H1 (cell line): ENCODE measurements around the gene TUBA3C. TPM values are rescaled to one million over a fixed set of nuclear protein-coding genes. Genes with fewer than 3 reads are reported as not detected.

Experiments used
- CHD7 ChIP-seq: fragments of 300-600 bp; sonication (generic); IDR thresholded peaks from 2 replicates; pipeline ENCODE4 v1.7.1; 2012; ENCODE audit warnings: low read length, moderate library complexity, mild to moderate bottlenecking, inconsistent platforms; ENCODE audit not compliant: insufficient replicate concordance
- RNF2 ChIP-seq: fragments of 200-900, 300-1000 bp; sonication (generic); IDR thresholded peaks from 2 replicates; pipeline ENCODE4 v1.7.1; 2016; ENCODE audit warnings: borderline replicate concordance, low read depth, mild to moderate bottlenecking, antibody characterized with exemption, low read length; ENCODE audit not compliant: poor library complexity, severe bottlenecking; ENCODE audit errors: missing control alignments
- polyA plus RNA-seq, 7 experiments: library from polyadenylated mRNA; depleted of rRNA in 3 of 7; stranded (reverse) in 5 of 7; unstranded in 2 of 7; fragments of >200 nt in 5 of 7; fragments of 200-250 nt in 2 of 7; gene quantifications; 1 replicate in 5 of 7; 2 replicates in 1 of 7; 4 replicates in 1 of 7; pipeline versions ENCODE4 v1.2.1 to v1.2.3, GENCODE V29; 2011 to 2013; ENCODE audit warnings: missing spikeins in 2 of 7, mixed read lengths in 2 of 7
- total RNA-seq: library from RNA; stranded (reverse); fragmentation: NEBNext Ultra II Directional; extraction: Animal tissue kit (Norgen Biotek cat#: 25700); gene quantifications from 2 replicates; pipeline ENCODE4 v1.2.1, GENCODE V29; 2021

Gene TUBA3C
- total and polyA plus RNA-seq, 2 of the 8 experiments (the other 6 are each of a cell fraction or from before 2014, with no cell fraction given), result not detected

GRCh38 chr13:19155321-19155861, 26.2 kb downstream of the TUBA3C start (continued):
- no peak for TF ChIP-seq CHD7
- no peak for TF ChIP-seq RNF2
